OCI-LY1 (cell line): Measurements from ENCODE around the gene SRPRB.

Experiments
- EZH2 ChIP-seq: fragments of 200-600 bp; sonication (generic), shearing (Covaris generic); IDR thresholded peaks from 2 replicates; pipeline ENCODE4 v1.8.0; 2017; ENCODE audit warnings: borderline replicate concordance, mixed run types, mild to moderate bottlenecking, antibody characterized with exemption, low read length, moderate library complexity, mixed read lengths
- TF ChIP-seq, protein P1 (sequence below): fragments of 200-600 bp; sonication (generic), shearing (Covaris generic); IDR thresholded peaks from 2 replicates; pipeline ENCODE4 v1.5.1; 2017; ENCODE audit warnings: mild to moderate bottlenecking, antibody characterized with exemption, low read length, moderate library complexity, mixed read lengths

DNA sequence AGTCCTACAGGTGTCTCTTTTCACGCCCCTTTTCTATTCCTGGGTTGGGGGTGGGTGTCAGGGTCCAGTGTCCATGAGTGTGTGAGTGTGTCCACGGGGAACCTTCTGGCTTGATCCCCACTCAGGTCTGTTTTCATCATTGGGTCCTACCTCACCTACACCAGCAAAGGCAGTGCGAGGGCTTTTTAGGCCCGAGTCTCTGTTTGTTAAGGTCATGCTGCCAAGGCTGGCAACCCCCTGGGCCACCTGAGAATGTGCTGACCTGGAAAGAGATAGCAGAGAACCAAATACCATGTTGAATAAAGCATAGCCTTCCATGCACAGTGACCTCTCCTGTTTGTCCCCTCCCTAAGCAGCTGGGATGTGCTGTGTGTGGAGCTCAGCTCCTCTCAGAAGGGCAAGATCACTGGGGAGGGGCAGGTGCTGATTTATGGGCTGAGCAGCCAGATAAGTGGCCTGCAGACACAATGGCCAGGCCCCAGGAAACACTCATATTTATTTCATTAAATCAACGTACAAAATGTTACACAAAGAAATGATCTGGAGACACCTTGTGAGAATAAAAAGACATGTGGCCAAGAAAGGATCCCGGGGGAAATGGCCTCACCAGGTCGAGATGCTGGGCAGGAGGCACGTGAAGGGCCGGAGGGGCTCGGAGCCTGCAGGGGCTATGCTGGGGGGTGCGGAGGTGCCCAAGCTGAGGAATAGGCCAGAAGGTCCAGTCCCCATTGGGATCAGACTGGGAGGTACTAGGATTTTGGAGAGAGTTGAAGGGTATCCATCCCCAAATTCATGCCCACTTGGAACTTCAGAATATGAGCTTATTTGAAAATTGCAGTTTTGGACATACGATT is 54.0 kb downstream of the SRPRB start:
- TF ChIP-seq, protein P1, sequence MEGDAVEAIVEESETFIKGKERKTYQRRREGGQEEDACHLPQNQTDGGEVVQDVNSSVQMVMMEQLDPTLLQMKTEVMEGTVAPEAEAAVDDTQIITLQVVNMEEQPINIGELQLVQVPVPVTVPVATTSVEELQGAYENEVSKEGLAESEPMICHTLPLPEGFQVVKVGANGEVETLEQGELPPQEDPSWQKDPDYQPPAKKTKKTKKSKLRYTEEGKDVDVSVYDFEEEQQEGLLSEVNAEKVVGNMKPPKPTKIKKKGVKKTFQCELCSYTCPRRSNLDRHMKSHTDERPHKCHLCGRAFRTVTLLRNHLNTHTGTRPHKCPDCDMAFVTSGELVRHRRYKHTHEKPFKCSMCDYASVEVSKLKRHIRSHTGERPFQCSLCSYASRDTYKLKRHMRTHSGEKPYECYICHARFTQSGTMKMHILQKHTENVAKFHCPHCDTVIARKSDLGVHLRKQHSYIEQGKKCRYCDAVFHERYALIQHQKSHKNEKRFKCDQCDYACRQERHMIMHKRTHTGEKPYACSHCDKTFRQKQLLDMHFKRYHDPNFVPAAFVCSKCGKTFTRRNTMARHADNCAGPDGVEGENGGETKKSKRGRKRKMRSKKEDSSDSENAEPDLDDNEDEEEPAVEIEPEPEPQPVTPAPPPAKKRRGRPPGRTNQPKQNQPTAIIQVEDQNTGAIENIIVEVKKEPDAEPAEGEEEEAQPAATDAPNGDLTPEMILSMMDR: no peak
- TF ChIP-seq EZH2: no peak
